Measurements from ENCODE around the gene ID4.

Gene ID4

DNA sequence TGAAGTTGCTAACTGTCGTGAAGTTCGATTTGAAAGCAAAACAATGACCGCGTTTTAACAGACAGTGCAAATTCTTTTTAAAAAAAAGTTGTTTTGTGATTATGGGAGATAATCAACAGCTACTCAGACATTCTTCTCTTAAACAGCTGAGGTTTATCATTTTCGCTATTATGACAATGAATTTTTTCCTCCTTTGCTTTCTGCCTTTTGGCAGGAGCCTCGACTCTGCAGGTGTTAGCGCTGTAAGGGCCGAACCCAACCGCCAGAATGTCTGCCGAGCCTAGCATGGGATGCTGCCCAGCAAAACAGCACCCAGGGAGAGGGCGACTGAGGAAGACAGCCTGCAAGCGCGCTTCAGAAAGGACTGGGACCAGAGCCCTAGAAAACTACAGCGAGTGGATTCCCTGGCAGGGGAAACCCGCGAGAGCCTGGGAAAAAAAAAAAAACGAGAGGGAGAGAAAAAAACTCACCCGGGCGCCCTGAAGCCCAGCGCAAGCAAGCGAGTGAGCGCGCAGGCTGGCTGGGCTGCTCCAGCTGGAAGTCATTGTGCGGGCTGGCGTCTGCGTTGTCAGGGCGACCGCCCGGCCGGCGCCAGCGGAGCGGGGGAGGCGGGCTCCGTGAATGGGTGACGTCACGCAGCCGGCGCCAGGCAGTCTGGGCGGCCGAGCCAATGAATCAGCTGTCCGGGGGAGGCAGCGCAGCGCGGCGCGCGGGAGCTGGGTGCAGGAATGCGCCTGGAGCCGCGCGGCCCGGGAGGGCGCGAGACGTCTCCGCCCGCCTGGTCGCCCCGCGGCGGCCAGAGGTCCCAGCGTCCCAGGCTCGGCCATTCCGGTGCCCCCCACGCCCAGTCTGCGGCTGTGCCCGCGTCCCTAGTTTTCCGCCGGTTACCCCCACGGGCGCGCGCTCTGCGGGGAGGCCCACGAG is 32.7 kb upstream of the ID4 start:
- Histone ChIP-seq H3K27ac (ENCODE audit: low read depth, low read length, poor library complexity, severe bottlenecking) (no peak overlapping the region), H3K79me2 (ENCODE audit: insufficient read depth, low read length) (no peaks in the 10 kb centered on the region), H2AFZ (ENCODE audit: low read length) (no peak overlapping the region), H3F3A (ENCODE audit: insufficient read depth, low read length) (no peaks in the 10 kb centered on the region), H3K4me1 (ENCODE audit: insufficient read depth, low read length, severe bottlenecking) (no peaks in the 10 kb centered on the region), H3K4me2 (ENCODE audit: low read length) (no peak overlapping the region), H3K9me2 (ENCODE audit: low read depth, low read length) (no peaks in the 10 kb centered on the region), H3K9me3 (ENCODE audit: low read length) (no peaks in the 10 kb centered on the region), H3K9ac (ENCODE audit: low read length) (no peak overlapping the region), H3K4me3 (ENCODE audit: low read depth, low read length, poor library complexity, severe bottlenecking) (no peak overlapping the region), H3K27me3 (ENCODE audit: insufficient read depth, low read length) (no peaks in the 10 kb centered on the region), H4K20me1 (ENCODE audit: insufficient read depth, low read length) (no peaks in the 10 kb centered on the region), H3K36me3 (ENCODE audit: insufficient read depth, low read length) (no peaks in the 10 kb centered on the region)
- TF ChIP-seq, protein P1, sequence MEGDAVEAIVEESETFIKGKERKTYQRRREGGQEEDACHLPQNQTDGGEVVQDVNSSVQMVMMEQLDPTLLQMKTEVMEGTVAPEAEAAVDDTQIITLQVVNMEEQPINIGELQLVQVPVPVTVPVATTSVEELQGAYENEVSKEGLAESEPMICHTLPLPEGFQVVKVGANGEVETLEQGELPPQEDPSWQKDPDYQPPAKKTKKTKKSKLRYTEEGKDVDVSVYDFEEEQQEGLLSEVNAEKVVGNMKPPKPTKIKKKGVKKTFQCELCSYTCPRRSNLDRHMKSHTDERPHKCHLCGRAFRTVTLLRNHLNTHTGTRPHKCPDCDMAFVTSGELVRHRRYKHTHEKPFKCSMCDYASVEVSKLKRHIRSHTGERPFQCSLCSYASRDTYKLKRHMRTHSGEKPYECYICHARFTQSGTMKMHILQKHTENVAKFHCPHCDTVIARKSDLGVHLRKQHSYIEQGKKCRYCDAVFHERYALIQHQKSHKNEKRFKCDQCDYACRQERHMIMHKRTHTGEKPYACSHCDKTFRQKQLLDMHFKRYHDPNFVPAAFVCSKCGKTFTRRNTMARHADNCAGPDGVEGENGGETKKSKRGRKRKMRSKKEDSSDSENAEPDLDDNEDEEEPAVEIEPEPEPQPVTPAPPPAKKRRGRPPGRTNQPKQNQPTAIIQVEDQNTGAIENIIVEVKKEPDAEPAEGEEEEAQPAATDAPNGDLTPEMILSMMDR (IDR thresholded peaks at IDR 0.05; ENCODE audit: low read length), result no peak
- TF ChIP-seq EZH2 (IDR thresholded peaks at IDR 0.05; ENCODE audit: borderline replicate concordance, low read length), result no peak

DNA sequence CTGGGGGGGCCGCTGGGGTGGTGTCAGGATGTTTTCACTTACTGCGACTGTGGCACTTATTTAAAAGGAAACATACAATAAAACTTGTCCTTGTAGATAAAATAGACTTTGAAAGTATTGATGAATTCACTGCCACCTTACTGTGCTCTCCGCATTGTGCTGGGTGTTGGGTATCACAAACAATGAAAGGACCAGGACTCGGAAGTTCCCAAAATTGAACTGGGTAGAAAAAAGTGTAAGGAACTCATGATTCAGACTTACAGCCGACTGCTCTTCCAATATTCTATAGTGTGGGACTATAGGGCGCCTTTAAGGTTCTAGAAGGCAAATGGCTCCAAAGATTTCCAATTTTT is 32.1 kb upstream of the ID4 start:
- no peaks in the 10 kb centered on the region for H3F3A ChIP-seq (ENCODE audit: insufficient read depth, low read length)
- H3K27ac ChIP-seq (ENCODE audit: low read depth, low read length, poor library complexity, severe bottlenecking), result no peak overlapping the region
- no peak overlapping the region for H3K4me3 ChIP-seq (ENCODE audit: low read depth, low read length, poor library complexity, severe bottlenecking)
- no peaks in the 10 kb centered on the region for H3K9me3 ChIP-seq (ENCODE audit: low read length)
- H3K9ac ChIP-seq (ENCODE audit: low read length), result no peak overlapping the region
- H3K9me2 ChIP-seq (ENCODE audit: low read depth, low read length), result no peaks in the 10 kb centered on the region
- no peaks in the 10 kb centered on the region for H4K20me1 ChIP-seq (ENCODE audit: insufficient read depth, low read length)
- no peaks in the 10 kb centered on the region for H3K27me3 ChIP-seq (ENCODE audit: insufficient read depth, low read length)
- TF ChIP-seq EZH2 (IDR thresholded peaks at IDR 0.05; ENCODE audit: borderline replicate concordance, low read length), result no peak
- TF ChIP-seq, protein P1 (IDR thresholded peaks at IDR 0.05; ENCODE audit: low read length), result no peak
- no peaks in the 10 kb centered on the region for H3K36me3 ChIP-seq (ENCODE audit: insufficient read depth, low read length)
- no peak overlapping the region for H3K4me2 ChIP-seq (ENCODE audit: low read length)
- no peaks in the 10 kb centered on the region for H3K4me1 ChIP-seq (ENCODE audit: insufficient read depth, low read length, severe bottlenecking)
- H2AFZ ChIP-seq (ENCODE audit: low read length), result no peak overlapping the region
- no peaks in the 10 kb centered on the region for H3K79me2 ChIP-seq (ENCODE audit: insufficient read depth, low read length)

GRCh38 chr6:19806971-19807396 is 30.2 kb upstream of the ID4 start:
- Histone ChIP-seq H3K27me3 (ENCODE audit: insufficient read depth, low read length) (no peaks in the 10 kb centered on the region), H3K4me3 (ENCODE audit: low read depth, low read length, poor library complexity, severe bottlenecking) (no peak overlapping the region), H3K9me2 (ENCODE audit: low read depth, low read length) (no peaks in the 10 kb centered on the region), H3K36me3 (ENCODE audit: insufficient read depth, low read length) (no peaks in the 10 kb centered on the region), H3K4me2 (ENCODE audit: low read length) (no peak overlapping the region), H3K9me3 (ENCODE audit: low read length) (no peaks in the 10 kb centered on the region), H4K20me1 (ENCODE audit: insufficient read depth, low read length) (no peaks in the 10 kb centered on the region), H3K79me2 (ENCODE audit: insufficient read depth, low read length) (no peaks in the 10 kb centered on the region), H2AFZ (ENCODE audit: low read length) (no peak overlapping the region), H3K9ac (ENCODE audit: low read length) (no peak overlapping the region), H3F3A (ENCODE audit: insufficient read depth, low read length) (no peaks in the 10 kb centered on the region), H3K4me1 (ENCODE audit: insufficient read depth, low read length, severe bottlenecking) (no peaks in the 10 kb centered on the region), H3K27ac (ENCODE audit: low read depth, low read length, poor library complexity, severe bottlenecking) (no peak overlapping the region)
- TF ChIP-seq EZH2 (IDR thresholded peaks at IDR 0.05; ENCODE audit: borderline replicate concordance, low read length), result no peak
- TF ChIP-seq, protein P1 (IDR thresholded peaks at IDR 0.05; ENCODE audit: low read length), result no peak

Measured in OCI-LY1 (cell line).